AG09319 (cell line): Measurements from ENCODE around the gene ARVCF.

Experiments used
- DNase-seq: peaks from one replicate; pipeline ENCODE4 v3.0.0-alpha.2; 2010; ENCODE audit warnings: low read depth; ENCODE audit errors: extremely low read depth
- TF ChIP-seq, protein P1 (sequence below): IDR thresholded peaks from 2 replicates; pipeline ENCODE4 v1.5.1; 2011; ENCODE audit warnings: low read depth, mild to moderate bottlenecking, inconsistent platforms, low read length, moderate library complexity

ARVCF gene

DNA sequence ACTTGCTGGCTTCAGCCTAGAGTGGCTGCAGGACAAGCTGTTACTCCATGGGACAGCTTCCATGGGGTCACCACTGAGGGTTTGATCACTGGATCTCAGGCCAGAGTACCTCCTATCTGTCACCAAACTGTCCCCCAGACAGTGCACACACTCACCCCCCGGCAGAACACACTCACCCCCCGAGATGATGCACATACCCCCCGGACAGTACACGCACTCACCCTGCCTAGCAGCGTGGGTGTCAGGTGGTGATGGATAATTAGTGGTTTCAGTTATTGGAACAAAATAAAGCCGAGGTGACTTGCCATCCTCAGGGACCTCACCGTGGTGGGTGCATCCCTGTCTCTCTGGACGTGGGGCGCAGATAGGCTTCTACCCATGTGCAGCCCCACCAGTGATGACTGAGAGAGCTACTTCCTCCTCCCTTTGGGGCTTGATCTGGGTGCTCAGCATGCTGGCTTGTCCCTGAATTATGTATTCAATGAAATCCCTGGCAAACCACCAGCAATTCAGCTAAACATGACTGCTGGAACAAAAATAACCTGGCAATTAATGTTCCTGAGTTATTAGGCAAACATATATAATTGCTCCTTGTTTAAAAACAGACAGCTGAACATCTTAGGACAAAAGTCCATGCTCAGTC, 23.2 kb upstream of the ARVCF start:
- TF ChIP-seq, protein P1, sequence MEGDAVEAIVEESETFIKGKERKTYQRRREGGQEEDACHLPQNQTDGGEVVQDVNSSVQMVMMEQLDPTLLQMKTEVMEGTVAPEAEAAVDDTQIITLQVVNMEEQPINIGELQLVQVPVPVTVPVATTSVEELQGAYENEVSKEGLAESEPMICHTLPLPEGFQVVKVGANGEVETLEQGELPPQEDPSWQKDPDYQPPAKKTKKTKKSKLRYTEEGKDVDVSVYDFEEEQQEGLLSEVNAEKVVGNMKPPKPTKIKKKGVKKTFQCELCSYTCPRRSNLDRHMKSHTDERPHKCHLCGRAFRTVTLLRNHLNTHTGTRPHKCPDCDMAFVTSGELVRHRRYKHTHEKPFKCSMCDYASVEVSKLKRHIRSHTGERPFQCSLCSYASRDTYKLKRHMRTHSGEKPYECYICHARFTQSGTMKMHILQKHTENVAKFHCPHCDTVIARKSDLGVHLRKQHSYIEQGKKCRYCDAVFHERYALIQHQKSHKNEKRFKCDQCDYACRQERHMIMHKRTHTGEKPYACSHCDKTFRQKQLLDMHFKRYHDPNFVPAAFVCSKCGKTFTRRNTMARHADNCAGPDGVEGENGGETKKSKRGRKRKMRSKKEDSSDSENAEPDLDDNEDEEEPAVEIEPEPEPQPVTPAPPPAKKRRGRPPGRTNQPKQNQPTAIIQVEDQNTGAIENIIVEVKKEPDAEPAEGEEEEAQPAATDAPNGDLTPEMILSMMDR, result no peak
- DNase-seq, result no peak

DNA sequence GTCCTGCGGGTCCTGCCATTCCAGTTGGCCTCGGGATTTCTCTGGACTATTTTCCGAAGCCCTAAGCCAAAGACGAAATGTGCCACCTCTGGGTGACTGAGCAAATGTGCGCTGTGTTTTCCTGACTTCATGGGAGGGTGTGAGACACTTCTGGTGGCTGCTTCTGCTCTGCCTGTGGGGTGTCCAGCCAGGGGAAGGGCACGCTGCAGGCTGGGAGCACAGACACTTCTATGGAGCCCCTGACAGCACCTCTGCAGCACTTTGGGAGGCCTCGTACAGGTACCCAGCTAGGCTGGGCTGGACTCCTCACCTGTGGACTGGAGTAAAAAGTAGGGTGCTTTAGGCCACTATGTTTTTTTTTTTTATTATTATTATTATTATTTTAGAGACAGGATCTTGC, 22.0 kb upstream of the ARVCF start:
- no peak for DNase-seq
- TF ChIP-seq, protein P1, result no peak

DNA sequence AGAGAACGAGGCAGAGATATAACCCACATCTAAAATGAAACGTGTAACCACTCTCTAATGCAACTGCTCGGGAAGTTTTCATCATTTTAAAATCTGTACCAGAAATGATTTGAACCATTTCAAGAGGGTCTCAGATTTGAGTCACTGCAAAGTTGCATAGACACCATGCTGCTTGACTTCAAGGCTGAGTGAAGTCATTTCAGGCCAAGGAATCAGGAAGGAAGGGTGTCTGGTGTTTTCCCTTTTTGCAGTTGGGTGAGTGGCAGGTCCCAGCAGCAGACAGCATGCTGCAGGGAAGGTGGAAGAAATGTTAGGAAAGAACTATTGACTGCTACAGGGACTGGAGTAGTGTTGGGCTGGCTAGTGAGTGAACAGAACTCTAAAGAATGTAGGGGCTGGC, 20.8 kb upstream of the ARVCF start:
- TF ChIP-seq, protein P1, result no peak
- DNase-seq, result no peak

DNA sequence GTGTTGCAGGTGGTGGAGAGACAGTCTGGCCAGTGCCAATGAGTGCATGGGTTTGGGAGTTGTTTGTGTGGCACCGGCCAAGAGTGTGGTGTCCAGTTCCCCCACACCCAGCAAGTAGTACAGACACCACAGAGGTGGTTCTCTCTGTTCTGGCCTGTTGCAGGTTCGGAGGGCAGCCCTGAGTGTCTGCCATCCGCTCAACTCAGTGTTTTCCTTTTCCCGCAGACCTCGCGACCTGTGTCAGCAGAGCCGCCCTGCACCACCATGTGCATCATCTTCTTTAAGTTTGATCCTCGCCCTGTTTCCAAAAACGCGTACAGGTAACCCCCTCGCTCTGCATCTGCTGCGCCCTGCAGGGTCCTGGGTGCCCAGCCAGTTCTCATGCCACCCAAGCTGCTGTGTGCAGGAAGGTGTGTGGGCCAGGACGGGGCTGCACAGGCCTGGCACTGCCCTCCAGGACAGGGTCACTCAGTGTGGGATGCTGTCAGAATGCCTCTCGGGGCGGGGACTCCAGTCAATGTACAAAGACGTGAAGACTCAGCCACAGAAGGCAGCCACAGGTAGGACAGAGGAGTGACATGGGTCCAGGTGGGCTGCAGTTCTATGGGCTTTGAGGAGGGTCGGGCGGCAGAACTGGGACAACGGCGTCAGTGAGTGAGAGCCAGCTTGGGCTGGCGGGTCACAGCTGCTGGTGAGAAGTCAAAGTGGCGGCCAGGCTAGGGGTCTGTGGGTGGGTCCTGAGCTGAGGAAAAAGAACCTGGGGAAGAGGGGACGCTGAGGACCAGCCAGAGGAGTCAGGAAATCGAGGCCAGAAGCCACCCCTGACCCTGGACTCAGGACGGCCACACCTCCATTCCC, 20.1 kb upstream of the ARVCF start:
- TF ChIP-seq, protein P1, result no peak
- DNase-seq, result no peak

DNA sequence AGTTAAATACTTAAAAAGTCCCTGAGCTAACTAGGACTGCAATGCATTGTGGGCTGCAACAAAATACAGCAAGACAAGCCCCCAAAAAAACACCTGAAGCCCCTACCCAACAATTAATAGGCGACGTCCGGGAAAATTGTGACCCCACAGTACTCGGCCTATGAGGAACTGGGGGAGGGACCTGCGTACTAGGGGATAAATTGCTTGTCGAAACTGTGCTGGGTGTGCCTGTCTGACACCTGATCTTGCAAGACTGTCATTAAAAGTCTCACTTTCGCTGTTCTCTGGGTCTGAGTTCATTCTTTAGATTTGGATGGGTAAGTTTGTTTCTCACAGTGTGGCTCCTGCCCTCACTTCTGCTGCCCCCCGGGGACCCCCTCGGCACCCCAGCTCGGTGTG, 19.5 kb upstream of the ARVCF start:
- TF ChIP-seq, protein P1, result no peak
- no peak for DNase-seq

DNA sequence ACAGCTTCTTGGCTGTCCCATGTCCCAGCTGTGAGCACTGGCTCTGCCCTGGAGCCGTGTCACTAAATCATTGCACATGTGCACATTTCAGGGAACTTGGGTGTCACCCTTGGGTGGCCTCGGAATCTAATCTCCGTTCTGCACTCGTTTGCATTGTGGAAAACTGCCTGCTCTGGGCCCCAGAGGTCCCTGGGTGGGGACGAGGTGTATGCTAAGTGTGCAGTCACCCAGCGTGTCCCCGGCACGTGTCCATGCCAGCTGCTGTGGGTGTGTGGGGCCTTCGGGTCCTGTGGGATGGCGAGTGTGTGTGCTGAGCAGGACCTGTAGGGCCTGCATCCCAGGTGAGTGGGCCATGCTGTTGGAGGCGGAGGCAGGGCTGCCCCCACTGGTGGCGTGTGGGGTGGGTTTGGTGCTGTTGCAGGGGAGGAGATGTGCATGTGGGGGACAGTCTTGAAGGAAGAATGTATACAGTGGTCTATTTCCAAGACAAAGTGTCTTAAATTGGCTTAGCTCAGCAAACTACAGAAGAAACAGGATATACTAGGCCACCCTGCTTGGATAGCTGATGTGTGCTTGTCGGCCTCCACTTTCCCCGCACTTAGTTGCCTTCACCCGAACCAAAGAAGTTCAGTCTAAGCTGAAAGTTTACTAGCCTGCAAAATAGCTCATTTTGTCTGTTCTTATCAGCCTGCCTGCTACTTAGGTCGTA, 18.9 kb upstream of the ARVCF start:
- DNase-seq, result no peak
- TF ChIP-seq, protein P1, result no peak

DNA sequence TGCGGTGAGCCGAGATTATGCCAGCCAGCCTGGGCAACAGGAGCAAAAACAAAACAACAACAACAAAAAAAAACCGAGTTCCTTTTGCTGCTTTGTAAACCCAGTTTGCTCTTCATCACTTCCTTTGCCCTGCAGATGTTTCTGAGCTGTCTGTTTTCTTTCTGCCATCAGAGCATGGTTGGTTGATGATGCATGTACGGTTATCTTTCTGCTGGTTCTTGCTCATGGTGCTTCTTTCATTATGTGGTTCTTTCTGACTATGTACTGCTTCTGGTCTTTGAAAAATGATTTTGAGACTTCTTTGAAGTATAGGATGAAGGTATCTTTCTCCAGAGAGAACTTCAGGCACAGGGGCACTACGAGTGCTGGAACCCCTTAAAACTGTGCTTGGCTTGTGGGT, 17.5 kb upstream of the ARVCF start:
- DNase-seq, result no peak
- TF ChIP-seq, protein P1, result no peak
